OCI-LY7 (cell line): ENCODE measurements around the gene PBX2. TPM values are rescaled to one million over a fixed set of nuclear protein-coding genes. Genes with fewer than 3 reads are reported as not detected.

Source experiments
- Bru-seq: library from RNA; stranded (reverse); fragments of 400-500 nt; gene quantifications from one replicate; lab custom pipeline; 2021; lab: Mats Ljungman, UMichigan
- BruChase-seq, 2 experiments: library from RNA; stranded (reverse); fragments of 400-500 nt; gene quantifications; one replicate each; lab custom pipeline; 2021; lab: Mats Ljungman, UMichigan
- BruUV-seq: library from RNA; stranded (reverse); fragments of 400-500 nt; replicated peaks from 2 replicates; lab custom pipeline; 2021; lab: Mats Ljungman, UMichigan
- CTCF ChIA-PET: fragments of 300-600 bp; sonication (Branson Sonifier 250); formaldehyde crosslinking; loops from one replicate; lab custom pipeline; 2022; ENCODE audit warnings: antibody characterized with exemption; ENCODE audit not compliant: unreplicated experiment; lab: Charles Lee
- POLR2A ChIA-PET: fragments of 300-600 bp; sonication (Branson Sonifier 250); formaldehyde crosslinking; loops from one replicate; lab custom pipeline; 2022; ENCODE audit warnings: antibody characterized with exemption; lab: Charles Lee
- DNase-seq: peaks from one replicate; pipeline ENCODE4 v3.0.0-alpha.2; 2015; ENCODE audit warnings: low spot score
- H2AFZ ChIP-seq: fragments of 200-600 bp; sonication (generic), shearing (Covaris generic); 2 replicates; pipeline ENCODE4 v1.6.1; 2014; ENCODE audit warnings: mild to moderate bottlenecking, antibody characterized with exemption, low read length, moderate library complexity
- H3K27ac ChIP-seq: fragments of 200-600 bp; sonication (generic); 2 replicates; pipeline ENCODE4 v1.5.1; 2014; ENCODE audit warnings: mixed run types, low read depth, mild to moderate bottlenecking, moderate library complexity, low read length, inconsistent platforms; ENCODE audit not compliant: poor library complexity, severe bottlenecking
- H3K36me3 ChIP-seq: fragments of 200-600 bp; sonication (generic); 2 replicates; pipeline ENCODE4 v1.6.1; 2014; ENCODE audit warnings: mild to moderate bottlenecking, antibody characterized with exemption, low read length, moderate library complexity, mixed read lengths; ENCODE audit not compliant: insufficient read depth
- H3K4me1 ChIP-seq: fragments of 200-600 bp; sonication (generic); 2 replicates; pipeline ENCODE4 v1.5.1; 2014; ENCODE audit warnings: mild to moderate bottlenecking, low read length; ENCODE audit not compliant: insufficient read depth, poor library complexity, severe bottlenecking
- H3K4me2 ChIP-seq: fragments of 200-600 bp; sonication (generic); 2 replicates; pipeline ENCODE4 v1.6.1; 2014; ENCODE audit warnings: mild to moderate bottlenecking, low read length
- H3K4me3 ChIP-seq: fragments of 200-600 bp; sonication (generic); 2 replicates; pipeline ENCODE4 v1.5.1; 2014; ENCODE audit warnings: mild to moderate bottlenecking, low read depth, low read length; ENCODE audit not compliant: poor library complexity, severe bottlenecking
- H3K79me2 ChIP-seq: fragments of 200-600 bp; sonication (generic); 2 replicates; pipeline ENCODE4 v1.6.1; 2016; ENCODE audit warnings: low read depth, mild to moderate bottlenecking, low read length, moderate library complexity, mixed read lengths; ENCODE audit not compliant: insufficient read depth
- H3K9me2 ChIP-seq: fragments of 200-600 bp; sonication (generic); 2 replicates; pipeline ENCODE4 v1.6.1; 2016; ENCODE audit warnings: mild to moderate bottlenecking, low read length, mixed read lengths; ENCODE audit not compliant: insufficient read depth
- H3K9me3 ChIP-seq: fragments of 200-600 bp; sonication (generic); 2 replicates; pipeline ENCODE4 v1.6.1; 2014; ENCODE audit warnings: mild to moderate bottlenecking, mixed run types, low read length, mixed read lengths
- H4K20me1 ChIP-seq: fragments of 200-600 bp; sonication (generic); 2 replicates; pipeline ENCODE4 v1.6.1; 2014; ENCODE audit warnings: mild to moderate bottlenecking, antibody characterized with exemption, low read length, moderate library complexity, mixed read lengths; ENCODE audit not compliant: insufficient read depth
- CTCF ChIP-seq: fragments of 200-600 bp; sonication (generic); conservative IDR thresholded peaks from 2 replicates; pipeline ENCODE4 v1.5.1; 2014; ENCODE audit warnings: mild to moderate bottlenecking, antibody characterized with exemption, low read length, moderate library complexity, mixed read lengths
- EZH2phosphoT487 ChIP-seq: fragments of 200-600 bp; sonication (generic); IDR thresholded peaks from 2 replicates; pipeline ENCODE4 v1.6.1; 2018; ENCODE audit warnings: low read depth, borderline replicate concordance, mild to moderate bottlenecking, mixed run types, antibody characterized with exemption, low read length, moderate library complexity, mixed read lengths
- intact Hi-C: fragments of 100-400 bp; cut with micrococcal nuclease; formaldehyde crosslinking; loops from one replicate; pipeline ENCODE4 v1.10.0; 2022; ENCODE audit not compliant: unreplicated experiment
- long read RNA-seq: library from polyadenylated mRNA; stranded (forward); transcript quantifications from one replicate; pipeline ENCODE4 v2.0.0, GENCODE V29; 2022
- total RNA-seq, 2 experiments: library from RNA; depleted of rRNA in 1 of 2; stranded (reverse); fragments of >200 nt in 1 of 2; shearing (Covaris generic) in 1 of 2; gene quantifications; 2 replicates each; pipeline ENCODE4 v1.2.3, GENCODE V29; 2014 to 2022

Gene PBX2
- total RNA-seq (2014; rRNA removed; shearing (Covaris generic)): 23.1 and 23.7 TPM in 2 replicates
- total RNA-seq (2022): 77.3 and 80.5 TPM in 2 replicates
- Bru-seq, nascent RNA: percentile 78 among the genes with signal in this experiment
- BruChase-seq, experiment 1, labeled RNA remaining after a 6-hour chase: percentile 95 among the genes with signal in this experiment
- percentile 93 among the genes with signal in this experiment for BruChase-seq, experiment 2, labeled RNA remaining after a 2-hour chase
- long read RNA-seq, partial matches to known transcripts: 1 of 12 reads
- long read RNA-seq, other reads (novel, unspliced or antisense): 10 of 12 reads

- H3K9me3 ChIP-seq: no peaks in the 10 kb centered on the region
- H3K4me1 ChIP-seq: peaks cover 68% of the 10 kb centered on the region
- peak within 1 kb of the TSS; percentile 86 for H3K4me2 ChIP-seq
- no peaks in the 10 kb centered on the region for H4K20me1 ChIP-seq
- peak within 1 kb of the TSS; percentile 92 for H3K4me3 ChIP-seq
- TSS peak; percentile 85 for BruUV-seq
- peaks cover 30% of the 10 kb centered on the region for H3K36me3 ChIP-seq
- TF ChIP-seq CTCF (no peak), EZH2phosphoT487 (no peak)
- peaks cover 31% of the 10 kb centered on the region; the same call in 1 of the 2 replicates for H3K79me2 ChIP-seq
- DNase-seq: peak; percentile 90
- intact Hi-C loops: no loop called here
- H2AFZ ChIP-seq: no peak within 1 kb of the TSS
- no peaks in the 10 kb centered on the region for H3K9me2 ChIP-seq
- CTCF ChIA-PET: interaction anchor here (0.6 kb wide), 1 partner anchor 331 kb away, joined by 3 read pairs; no protein-coding TSS in a partner anchor
- POLR2A ChIA-PET: interaction anchor here (0.8 to 3.3 kb wide), 3 partner anchors 11 to 782 kb away, joined by 3 to 16 read pairs (median 11); partner anchors contain the start of gene AGPAT1
- H3K27ac ChIP-seq: peak within 1 kb of the TSS; percentile 79
Observed at GRCh38 chr6:32190054-32190851, at the start of gene PBX2. TSS of gene PBX2 (minus strand) at chr6:32190202. CDS start at chr6:32189915, 287 bp downstream.

- Histone ChIP-seq H3K9me3 (no peaks in the 10 kb centered on the region), H2AFZ (no peak overlapping the region; the same call in 1 of the 2 replicates), H4K20me1 (no peaks in the 10 kb centered on the region), H3K9me2 (no peaks in the 10 kb centered on the region), H3K36me3 (no peaks in the 10 kb centered on the region), H3K4me1 (peaks cover 9% of the 10 kb centered on the region), H3K4me2 (no peak overlapping the region), H3K4me3 (no peak overlapping the region), H3K27ac (no peak overlapping the region), H3K79me2 (no peaks in the 10 kb centered on the region)
- ChIA-PET POLR2A (no interaction called here), CTCF (no interaction called here)
- intact Hi-C loops: loop anchor here (10.0 kb wide), 1 partner anchor 625 kb away; no protein-coding TSS in a partner anchor
- no peak for TF ChIP-seq CTCF
- TF ChIP-seq EZH2phosphoT487: no peak
- BruUV-seq: no TSS peak
- no peak for DNase-seq
Observed at GRCh38 chr6:32239462-32239861, 49.5 kb upstream of the PBX2 start.
